HepG2 (cell line): ENCODE results near the gene SMPD3. TPM values are rescaled to one million over a fixed set of nuclear protein-coding genes. Genes with fewer than 3 reads are reported as not detected.

ENCODE experiments used
- DMAP1 ChIP-seq: IDR thresholded peaks from 2 replicates; pipeline ENCODE4 v1.6.1; 2016
- DR1 ChIP-seq: sonication (generic); formaldehyde crosslinking; IDR thresholded peaks from 2 replicates; pipeline ENCODE4 v1.8.0; 2021; ENCODE audit warnings: mild to moderate bottlenecking, missing genetic modification reagents, inconsistent platforms
- ERF ChIP-seq: IDR thresholded peaks from 2 replicates; pipeline ENCODE4 v1.6.1; 2018; ENCODE audit warnings: missing biosample characterization, missing genetic modification reagents
- HDAC6 ChIP-seq: fragments of 200-600 bp; sonication (generic); IDR thresholded peaks from 2 replicates; pipeline ENCODE4 v1.7.0; 2017; ENCODE audit warnings: mild to moderate bottlenecking, antibody characterized with exemption, low read length, low read depth
- HOXA9 ChIP-seq: sonication (generic); formaldehyde crosslinking; IDR thresholded peaks from 2 replicates; pipeline ENCODE4 v1.8.1; 2022; ENCODE audit warnings: missing genetic modification reagents, mild to moderate bottlenecking, moderate library complexity, borderline replicate concordance
- IKZF4 ChIP-seq: sonication (generic); formaldehyde crosslinking; IDR thresholded peaks from 2 replicates; pipeline ENCODE4 v1.5.1; 2020; ENCODE audit warnings: borderline replicate concordance, mild to moderate bottlenecking, low read depth, missing genetic modification reagents; ENCODE audit errors: not compliant biosample characterization
- KDM5B ChIP-seq: sonication (generic); formaldehyde crosslinking; IDR thresholded peaks from 2 replicates; pipeline ENCODE4 v1.4.0; 2020; ENCODE audit warnings: missing genetic modification reagents, mild to moderate bottlenecking, borderline replicate concordance
- MED13 ChIP-seq: sonication (generic); formaldehyde crosslinking; IDR thresholded peaks from 2 replicates; pipeline ENCODE4 v1.5.0; 2020; ENCODE audit warnings: missing genetic modification reagents
- MTF1 ChIP-seq: sonication (generic); formaldehyde crosslinking; IDR thresholded peaks from 2 replicates; pipeline ENCODE4 v1.5.0; 2020; ENCODE audit warnings: missing genetic modification reagents
- NCOA1 ChIP-seq: sonication (generic); formaldehyde crosslinking; IDR thresholded peaks from 2 replicates; pipeline ENCODE4 v1.9.0; 2021; ENCODE audit warnings: missing genetic modification reagents
- NFE2 ChIP-seq: sonication (generic); formaldehyde crosslinking; IDR thresholded peaks from 2 replicates; pipeline ENCODE4 v1.4.0; 2020; ENCODE audit warnings: missing genetic modification reagents
- NR2F2 ChIP-seq: IDR thresholded peaks from 2 replicates; pipeline ENCODE4 v1.6.1; 2012; ENCODE audit warnings: low read depth, inconsistent platforms, borderline replicate concordance
- RBFOX2 ChIP-seq: fragments of 200-400 bp; formaldehyde crosslinking; IDR thresholded peaks from 2 replicates; pipeline ENCODE4 v1.6.1; 2017; ENCODE audit warnings: low read depth, mild to moderate bottlenecking, low read length
- SOX5 ChIP-seq: IDR thresholded peaks from 2 replicates; pipeline ENCODE4 v1.6.1; 2016; ENCODE audit warnings: borderline replicate concordance
- TBX3 ChIP-seq: fragments of 450-650 bp; IDR thresholded peaks from 2 replicates; pipeline ENCODE4 v1.6.1; 2017; ENCODE audit warnings: antibody characterized with exemption, mild to moderate bottlenecking, inconsistent platforms, borderline replicate concordance
- ZBTB7A ChIP-seq: sonication (generic); formaldehyde crosslinking; IDR thresholded peaks from 2 replicates; pipeline ENCODE4 v1.8.0; 2022; ENCODE audit warnings: mild to moderate bottlenecking, missing genetic modification reagents
- ZFYVE20 ChIP-seq: sonication (generic); formaldehyde crosslinking; IDR thresholded peaks from 2 replicates; pipeline ENCODE4 v1.8.0; 2023; ENCODE audit warnings: low read depth, mild to moderate bottlenecking, moderate library complexity, missing genetic modification reagents, borderline replicate concordance
- ZKSCAN8 ChIP-seq: IDR thresholded peaks from 2 replicates; pipeline ENCODE4 v1.6.1; 2016; ENCODE audit warnings: borderline replicate concordance, missing genetic modification reagents, missing compliant biosample characterization
- ZNF136 ChIP-seq: sonication (generic); formaldehyde crosslinking; IDR thresholded peaks from 2 replicates; pipeline ENCODE4 v1.8.1; 2022; ENCODE audit warnings: low read depth, mild to moderate bottlenecking, moderate library complexity, missing genetic modification reagents
- ZNF138 ChIP-seq: sonication (generic); formaldehyde crosslinking; IDR thresholded peaks from 2 replicates; pipeline ENCODE4 v1.5.0; 2020; ENCODE audit warnings: mild to moderate bottlenecking, low read depth, missing genetic modification reagents
- ZNF343 ChIP-seq: sonication (generic); formaldehyde crosslinking; IDR thresholded peaks from 2 replicates; pipeline ENCODE4 v1.4.0; 2020; ENCODE audit warnings: mild to moderate bottlenecking, missing genetic modification reagents
- ZNF530 ChIP-seq: sonication (generic); formaldehyde crosslinking; IDR thresholded peaks from 2 replicates; pipeline ENCODE4 v1.5.0; 2020; ENCODE audit warnings: low read depth, mild to moderate bottlenecking, missing genetic modification reagents
- ZNF761 ChIP-seq: sonication (generic); formaldehyde crosslinking; conservative IDR thresholded peaks from 2 replicates; pipeline ENCODE4 v1.4.0; 2020; ENCODE audit warnings: mild to moderate bottlenecking, missing genetic modification reagents
- ZNF792 ChIP-seq: IDR thresholded peaks from 2 replicates; pipeline ENCODE4 v1.6.1; 2016
- polyA plus RNA-seq, 8 experiments: library from polyadenylated mRNA; depleted of rRNA in 3 of 8; stranded (reverse) in 7 of 8; unstranded in 1 of 8; fragments of >200 nt; fragmentation: Illumina TruSeq in 4 of 8; extraction: Trizol in 4 of 8; gene quantifications; 2 replicates each; pipeline versions ENCODE4 v1.2.1 to v1.2.3, GENCODE V29; 2011 to 2016; ENCODE audit warnings: low read depth in 4 of 8, missing spikeins in 1 of 8, mixed read lengths in 1 of 8; ENCODE audit not compliant: insufficient read depth in 1 of 8
- total RNA-seq, 5 experiments: library from RNA; depleted of rRNA; stranded (reverse); fragments of >200 nt; fragmentation: Illumina TruSeq; extraction: Trizol; gene quantifications; 2 replicates each; pipeline ENCODE4 v1.2.3, GENCODE V29; 2016; ENCODE audit warnings: low read depth in 1 of 5
- TF ChIP-seq, protein P1 (sequence below): IDR thresholded peaks from 2 replicates; pipeline ENCODE4 v1.6.1; 2016; ENCODE audit warnings: low read depth, borderline replicate concordance
- TF ChIP-seq, protein P2 (sequence below): sonication (generic); formaldehyde crosslinking; conservative IDR thresholded peaks from 2 replicates; pipeline ENCODE4 v1.4.0; 2020; ENCODE audit warnings: missing genetic modification reagents
- TF ChIP-seq, protein P3 (sequence below): sonication (generic); formaldehyde crosslinking; IDR thresholded peaks from 2 replicates; pipeline ENCODE4; 2020; ENCODE audit warnings: missing genetic modification reagents, mild to moderate bottlenecking, borderline replicate concordance
- TF ChIP-seq, protein P4 (sequence below): IDR thresholded peaks from 2 replicates; pipeline ENCODE4 v1.6.1; 2016

The SMPD3 gene
- total and polyA plus RNA-seq, 2 of the 13 experiments (the other 11 are each of a cell fraction or from before 2014, with no cell fraction given): 0.07 to 0.32 TPM

DNA sequence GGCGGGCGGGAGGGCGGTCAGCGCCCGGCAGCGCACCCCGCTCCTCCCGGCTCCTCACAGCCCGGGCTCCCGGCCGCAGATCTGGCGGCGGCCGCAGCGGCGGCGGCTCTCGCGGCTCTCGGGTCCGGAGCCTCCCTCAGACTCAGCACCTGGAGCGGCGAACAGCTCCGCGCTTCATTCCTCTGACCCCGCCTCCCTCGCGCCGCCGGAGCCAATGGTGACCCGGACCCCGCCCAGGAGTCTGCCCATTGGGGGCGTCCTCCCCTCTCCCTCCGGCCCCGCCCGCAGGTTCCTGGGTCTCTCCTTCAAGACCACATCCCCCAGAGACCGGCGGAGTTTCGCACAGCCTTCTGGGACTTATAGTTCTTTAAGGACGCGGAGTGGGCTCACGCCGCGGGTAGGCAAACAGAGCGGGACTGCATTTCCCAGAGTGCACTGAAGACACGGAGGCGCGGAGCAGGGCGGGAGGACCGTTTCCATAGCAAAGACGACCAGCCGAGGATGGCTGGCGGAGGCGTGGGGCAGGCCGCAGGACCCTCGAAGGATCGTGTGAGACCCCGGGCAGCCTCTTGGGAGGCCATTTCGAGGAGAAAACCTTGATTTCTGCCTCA, at the start of gene SMPD3 (continued):
- TF ChIP-seq ZNF343 (CRISPR knock-in tag) (no peak; the same call in 1 of the 2 replicates), HDAC6 (no peak), ZKSCAN8 (CRISPR knock-in tag) (no peak; the same call in 1 of the 2 replicates), IKZF4 (CRISPR knock-in tag) (no peak), TBX3 (no peak), NR2F2 (no peak), MED13 (CRISPR knock-in tag) (peak; percentile 80), DR1 (peak; percentile 56; the same call in 1 of the 2 replicates), NFE2 (CRISPR knock-in tag) (no peak), ZNF530 (CRISPR knock-in tag) (no peak), HOXA9 (CRISPR knock-in tag) (no peak), DMAP1 (0 out of 2 replicates have a peak, but pooled peaks have one; percentile 29), ZNF136 (CRISPR knock-in tag) (no peak), ERF (CRISPR knock-in tag) (peak; percentile 91), ZNF792 (CRISPR knock-in tag) (peak; percentile 80; the same call in 1 of the 2 replicates), MTF1 (CRISPR knock-in tag) (peak; percentile 79; the same call in 1 of the 2 replicates), ZNF761 (CRISPR knock-in tag) (0 out of 2 replicates have a peak, but pooled peaks have one; percentile 37), ZBTB7A (CRISPR knock-in tag) (no peak), KDM5B (CRISPR knock-in tag) (peak; percentile 79; the same call in 1 of the 2 replicates), SOX5 (no peak), ZNF138 (CRISPR knock-in tag) (no peak), ZFYVE20 (CRISPR knock-in tag) (no peak), NCOA1 (CRISPR knock-in tag) (no peak), RBFOX2 (0 out of 2 replicates have a peak, but pooled peaks have one; percentile 31)
- TF ChIP-seq, protein P1, sequence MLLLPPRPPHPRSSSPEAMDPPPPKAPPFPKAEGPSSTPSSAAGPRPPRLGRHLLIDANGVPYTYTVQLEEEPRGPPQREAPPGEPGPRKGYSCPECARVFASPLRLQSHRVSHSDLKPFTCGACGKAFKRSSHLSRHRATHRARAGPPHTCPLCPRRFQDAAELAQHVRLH (CRISPR knock-in tag): peak; percentile 93; the same call in 1 of the 2 replicates
- TF ChIP-seq, protein P2, sequence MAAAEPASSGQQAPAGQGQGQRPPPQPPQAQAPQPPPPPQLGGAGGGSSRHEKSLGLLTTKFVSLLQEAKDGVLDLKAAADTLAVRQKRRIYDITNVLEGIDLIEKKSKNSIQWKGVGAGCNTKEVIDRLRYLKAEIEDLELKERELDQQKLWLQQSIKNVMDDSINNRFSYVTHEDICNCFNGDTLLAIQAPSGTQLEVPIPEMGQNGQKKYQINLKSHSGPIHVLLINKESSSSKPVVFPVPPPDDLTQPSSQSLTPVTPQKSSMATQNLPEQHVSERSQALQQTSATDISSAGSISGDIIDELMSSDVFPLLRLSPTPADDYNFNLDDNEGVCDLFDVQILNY (CRISPR knock-in tag): 0 out of 2 replicates have a peak, but pooled peaks have one; percentile 24
- TF ChIP-seq, protein P3, sequence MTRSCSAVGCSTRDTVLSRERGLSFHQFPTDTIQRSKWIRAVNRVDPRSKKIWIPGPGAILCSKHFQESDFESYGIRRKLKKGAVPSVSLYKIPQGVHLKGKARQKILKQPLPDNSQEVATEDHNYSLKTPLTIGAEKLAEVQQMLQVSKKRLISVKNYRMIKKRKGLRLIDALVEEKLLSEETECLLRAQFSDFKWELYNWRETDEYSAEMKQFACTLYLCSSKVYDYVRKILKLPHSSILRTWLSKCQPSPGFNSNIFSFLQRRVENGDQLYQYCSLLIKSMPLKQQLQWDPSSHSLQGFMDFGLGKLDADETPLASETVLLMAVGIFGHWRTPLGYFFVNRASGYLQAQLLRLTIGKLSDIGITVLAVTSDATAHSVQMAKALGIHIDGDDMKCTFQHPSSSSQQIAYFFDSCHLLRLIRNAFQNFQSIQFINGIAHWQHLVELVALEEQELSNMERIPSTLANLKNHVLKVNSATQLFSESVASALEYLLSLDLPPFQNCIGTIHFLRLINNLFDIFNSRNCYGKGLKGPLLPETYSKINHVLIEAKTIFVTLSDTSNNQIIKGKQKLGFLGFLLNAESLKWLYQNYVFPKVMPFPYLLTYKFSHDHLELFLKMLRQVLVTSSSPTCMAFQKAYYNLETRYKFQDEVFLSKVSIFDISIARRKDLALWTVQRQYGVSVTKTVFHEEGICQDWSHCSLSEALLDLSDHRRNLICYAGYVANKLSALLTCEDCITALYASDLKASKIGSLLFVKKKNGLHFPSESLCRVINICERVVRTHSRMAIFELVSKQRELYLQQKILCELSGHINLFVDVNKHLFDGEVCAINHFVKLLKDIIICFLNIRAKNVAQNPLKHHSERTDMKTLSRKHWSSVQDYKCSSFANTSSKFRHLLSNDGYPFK (CRISPR knock-in tag): peak; percentile 45; the same call in 1 of the 2 replicates
- TF ChIP-seq, protein P4, sequence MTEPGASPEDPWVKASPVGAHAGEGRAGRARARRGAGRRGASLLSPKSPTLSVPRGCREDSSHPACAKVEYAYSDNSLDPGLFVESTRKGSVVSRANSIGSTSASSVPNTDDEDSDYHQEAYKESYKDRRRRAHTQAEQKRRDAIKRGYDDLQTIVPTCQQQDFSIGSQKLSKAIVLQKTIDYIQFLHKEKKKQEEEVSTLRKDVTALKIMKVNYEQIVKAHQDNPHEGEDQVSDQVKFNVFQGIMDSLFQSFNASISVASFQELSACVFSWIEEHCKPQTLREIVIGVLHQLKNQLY (CRISPR knock-in tag): peak; percentile 53; the same call in 1 of the 2 replicates
